Activated T-cell treated with anti-CD3 and anti-CD28 coated beads, Interleukin-2, amount 50 U/mL, for 72 hours (primary cell): ENCODE measurements around the gene RPL5. TPM values are rescaled to one million over a fixed set of nuclear protein-coding genes. Genes with fewer than 3 reads are reported as not detected.

Source experiments
- ATAC-seq, 2 donors: fragments of 150-1000 bp; cut with Tn5 transposase; replicated peaks in 1 of 2; 2 replicates each; pipeline ENCODE4 v1.10.0; 2021; ENCODE audit warnings: moderate library complexity in 2 of 2, mild to moderate bottlenecking in 1 of 2
- DNase-seq, 2 donors: peaks; one replicate each; pipeline ENCODE4 v3.0.0; 2021 to 2022; ENCODE audit warnings: mixed read lengths in 1 of 2
- H3K27ac Mint-ChIP-seq: one replicate; pipeline ENCODE4 v1.8.0; 2022; ENCODE audit warnings: mild to moderate bottlenecking, moderate library complexity, mixed read lengths
- H3K27me3 Mint-ChIP-seq: one replicate; pipeline ENCODE4 v1.8.0; 2022; ENCODE audit warnings: low read depth, mixed read lengths
- H3K36me3 Mint-ChIP-seq, 2 donors: one replicate each; pipeline ENCODE4 v1.8.0; 2022; ENCODE audit warnings: mixed read lengths in 2 of 2, mild to moderate bottlenecking in 1 of 2; ENCODE audit not compliant: insufficient read depth in 2 of 2
- H3K4me1 Mint-ChIP-seq: one replicate; pipeline ENCODE4 v1.8.0; 2022; ENCODE audit warnings: low read depth, mixed read lengths
- H3K4me3 Mint-ChIP-seq, 2 donors: one replicate each; pipeline ENCODE4 v1.8.0; 2022; ENCODE audit warnings: mild to moderate bottlenecking in 2 of 2, mixed read lengths in 2 of 2, moderate library complexity in 2 of 2
- H3K9me3 Mint-ChIP-seq, 2 donors: one replicate each; pipeline ENCODE4 v1.8.0; 2022; ENCODE audit warnings: mixed read lengths in 2 of 2
- total RNA-seq, 2 donors: library from RNA; stranded (reverse); gene quantifications; one replicate each; pipeline ENCODE4 v1.2.3, GENCODE V29; 2022

The RPL5 gene
- total RNA-seq, 2 donors from 2014 or later, result 1,534 to 1,619 TPM

GRCh38 chr1:92803140-92803887 is 28.5 kb upstream of the RPL5 start:
- DNase-seq (no peak), ATAC-seq (no peak)
- H3K4me1 Mint-ChIP-seq, result peaks cover 4% of the 10 kb centered on the region
- peaks cover 8% of the 10 kb centered on the region for H3K27me3 Mint-ChIP-seq
- H3K9me3 Mint-ChIP-seq, result no peaks in the 10 kb centered on the region
- no peak overlapping the region for H3K27ac Mint-ChIP-seq
- H3K4me3 Mint-ChIP-seq, result no peak overlapping the region
- H3K36me3 Mint-ChIP-seq, result no peaks in the 10 kb centered on the region

DNA sequence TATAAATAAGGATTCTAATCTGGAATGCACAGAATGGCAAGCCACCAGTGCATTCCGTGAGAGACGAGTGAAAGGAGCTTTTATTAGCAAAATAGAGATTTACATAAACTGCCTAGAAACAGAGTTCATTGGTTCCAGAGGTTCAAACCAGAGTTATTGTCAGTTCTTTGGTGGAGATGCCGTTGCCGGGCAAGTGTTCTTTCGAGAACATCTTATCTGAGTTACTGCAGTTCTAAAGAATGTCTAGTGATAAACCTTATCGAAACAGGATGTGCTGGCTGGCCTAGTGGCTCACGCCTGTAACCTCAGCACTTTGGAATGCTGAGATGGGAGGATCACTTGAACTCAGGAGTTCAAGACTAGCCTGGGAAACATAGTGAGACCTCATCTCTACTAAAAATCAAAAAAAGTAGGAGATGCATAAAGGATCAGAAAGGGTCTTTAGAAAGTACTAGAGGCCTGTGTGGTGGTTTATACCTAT is 27.1 kb upstream of the RPL5 start:
- Mint-ChIP-seq H3K4me3 (no peak overlapping the region), H3K27me3 (peaks cover 8% of the 10 kb centered on the region), H3K36me3 (no peaks in the 10 kb centered on the region), H3K4me1 (peaks cover 4% of the 10 kb centered on the region), H3K9me3 (no peaks in the 10 kb centered on the region), H3K27ac (no peak overlapping the region)
- ATAC-seq (peak in 1 of 2 donors; percentile 45), DNase-seq (no peak)

GRCh38 chr1:92805216-92805615 is 26.6 kb upstream of the RPL5 start:
- H3K27ac Mint-ChIP-seq, result no peak overlapping the region
- no peaks in the 10 kb centered on the region for H3K36me3 Mint-ChIP-seq
- no peaks in the 10 kb centered on the region for H3K9me3 Mint-ChIP-seq
- DNase-seq (no peak), ATAC-seq (no peak)
- H3K27me3 Mint-ChIP-seq, result peaks cover 8% of the 10 kb centered on the region
- H3K4me3 Mint-ChIP-seq, result no peak overlapping the region
- H3K4me1 Mint-ChIP-seq, result peaks cover 4% of the 10 kb centered on the region

DNA sequence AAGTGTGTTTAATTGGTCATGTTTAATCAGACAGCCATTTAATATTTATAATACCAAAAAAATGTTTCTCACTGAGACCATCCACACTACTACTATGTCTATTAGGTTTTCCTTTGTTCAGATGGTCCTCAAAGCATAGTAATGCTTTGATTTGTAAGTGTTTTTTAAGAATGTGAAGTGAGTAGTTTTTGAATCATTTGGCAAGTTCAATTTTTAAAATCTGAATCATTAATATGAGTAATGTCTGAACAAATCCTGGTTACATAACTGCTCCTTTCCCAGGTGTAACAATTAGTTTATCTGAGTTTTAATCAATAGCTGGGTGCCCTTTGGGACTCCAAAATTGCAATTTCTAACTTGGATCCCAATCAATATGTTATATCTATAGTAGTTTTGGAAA is 23.5 kb upstream of the RPL5 start:
- no peaks in the 10 kb centered on the region for H3K36me3 Mint-ChIP-seq
- H3K27ac Mint-ChIP-seq, result no peak overlapping the region
- peaks cover 4% of the 10 kb centered on the region for H3K4me1 Mint-ChIP-seq
- DNase-seq (no peak), ATAC-seq (no peak)
- H3K9me3 Mint-ChIP-seq, result no peaks in the 10 kb centered on the region
- H3K4me3 Mint-ChIP-seq, result no peak overlapping the region
- peaks cover 21% of the 10 kb centered on the region for H3K27me3 Mint-ChIP-seq

DNA sequence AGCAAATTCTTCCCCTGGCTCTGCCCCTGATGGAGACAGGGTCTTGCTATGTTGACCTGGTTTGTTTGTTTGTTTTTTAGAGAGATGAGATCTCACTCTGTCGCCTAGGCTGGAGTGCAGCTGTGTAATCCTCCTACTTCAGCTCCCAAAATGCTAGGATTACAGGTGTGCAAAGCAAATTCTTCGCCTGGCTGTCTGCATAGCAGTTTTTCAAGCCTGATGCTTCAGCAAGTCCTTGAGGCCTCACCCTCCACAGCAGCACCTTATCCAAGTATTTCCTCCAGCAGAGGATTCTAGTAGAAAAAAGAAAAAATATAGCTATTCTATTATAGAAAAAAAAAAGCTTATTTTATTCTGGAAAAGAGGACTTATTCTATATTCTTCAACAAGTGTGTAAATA is 15.1 kb upstream of the RPL5 start:
- Mint-ChIP-seq H3K4me1 (no peaks in the 10 kb centered on the region), H3K9me3 (no peaks in the 10 kb centered on the region), H3K36me3 (no peaks in the 10 kb centered on the region), H3K4me3 (no peak overlapping the region), H3K27ac (no peak overlapping the region), H3K27me3 (peaks cover 17% of the 10 kb centered on the region)
- DNase-seq, result no peak
- no peak for ATAC-seq

- H3K4me1 Mint-ChIP-seq, result no peaks in the 10 kb centered on the region
- H3K27me3 Mint-ChIP-seq, result peaks cover 17% of the 10 kb centered on the region
- ATAC-seq (no peak), DNase-seq (no peak)
- no peak overlapping the region for H3K27ac Mint-ChIP-seq
- H3K36me3 Mint-ChIP-seq, result no peaks in the 10 kb centered on the region
- no peak overlapping the region for H3K4me3 Mint-ChIP-seq
- H3K9me3 Mint-ChIP-seq, result no peaks in the 10 kb centered on the region
Measured at GRCh38 chr1:92817137-92817697, 14.6 kb upstream of the RPL5 start.

- peak in 1 of 2 donors; percentile 14 for DNase-seq
- no peaks in the 10 kb centered on the region for H3K4me1 Mint-ChIP-seq
- H3K27ac Mint-ChIP-seq, result no peak overlapping the region
- H3K9me3 Mint-ChIP-seq, result no peaks in the 10 kb centered on the region
- H3K36me3 Mint-ChIP-seq, result no peaks in the 10 kb centered on the region
- no peak for ATAC-seq
- no peak overlapping the region for H3K4me3 Mint-ChIP-seq
- H3K27me3 Mint-ChIP-seq, result peaks cover 13% of the 10 kb centered on the region
Measured at GRCh38 chr1:92817986-92818764, 13.7 kb upstream of the RPL5 start.

- Mint-ChIP-seq H3K4me3 (no peak overlapping the region), H3K36me3 (no peaks in the 10 kb centered on the region), H3K27ac (no peak overlapping the region), H3K4me1 (no peaks in the 10 kb centered on the region), H3K27me3 (peaks cover 8% of the 10 kb centered on the region), H3K9me3 (no peaks in the 10 kb centered on the region)
- no peak for ATAC-seq
- DNase-seq, result no peak
Measured at GRCh38 chr1:92820024-92820423, 11.8 kb upstream of the RPL5 start.

- Mint-ChIP-seq H3K4me1 (no peaks in the 10 kb centered on the region), H3K9me3 (no peaks in the 10 kb centered on the region), H3K27ac (no peak overlapping the region), H3K27me3 (peaks cover 8% of the 10 kb centered on the region), H3K4me3 (no peak overlapping the region), H3K36me3 (no peaks in the 10 kb centered on the region)
- DNase-seq (no peak), ATAC-seq (no peak)
Measured at GRCh38 chr1:92820551-92820950, 11.3 kb upstream of the RPL5 start.

- no peak for ATAC-seq
- no peak overlapping the region for H3K4me3 Mint-ChIP-seq
- H3K27me3 Mint-ChIP-seq, result peaks cover 6% of the 10 kb centered on the region
- H3K4me1 Mint-ChIP-seq, result no peaks in the 10 kb centered on the region
- H3K9me3 Mint-ChIP-seq, result no peaks in the 10 kb centered on the region
- no peak for DNase-seq
- H3K36me3 Mint-ChIP-seq, result no peaks in the 10 kb centered on the region
- no peak overlapping the region for H3K27ac Mint-ChIP-seq
Measured at GRCh38 chr1:92822879-92823278, 9.0 kb upstream of the RPL5 start.

DNA sequence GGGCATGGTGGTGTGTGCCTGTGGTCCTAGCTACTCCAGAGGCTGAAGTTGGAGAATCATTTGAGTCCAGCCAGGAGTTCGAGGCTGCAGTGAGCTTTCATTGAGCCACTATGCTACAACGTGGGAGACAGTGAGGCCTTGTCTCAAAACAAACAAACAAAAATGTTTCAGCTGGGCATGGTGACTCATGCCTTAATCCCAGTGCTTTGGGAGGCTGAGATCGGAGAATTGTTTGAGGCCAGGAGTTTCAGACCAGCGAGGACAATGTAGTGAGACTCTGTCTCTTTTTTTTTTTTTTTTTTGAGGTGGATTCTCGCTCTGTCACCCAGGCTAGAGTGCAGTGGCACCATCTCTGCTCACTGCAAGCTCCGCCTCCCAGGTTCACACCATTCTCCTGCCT is 5.0 kb upstream of the RPL5 start:
- no peak for ATAC-seq
- no peak for DNase-seq
- H3K36me3 Mint-ChIP-seq, result no peaks in the 10 kb centered on the region
- H3K27ac Mint-ChIP-seq, result no peak overlapping the region
- H3K27me3 Mint-ChIP-seq, result no peaks in the 10 kb centered on the region
- H3K9me3 Mint-ChIP-seq, result no peaks in the 10 kb centered on the region
- H3K4me1 Mint-ChIP-seq, result no peaks in the 10 kb centered on the region
- H3K4me3 Mint-ChIP-seq, result no peak overlapping the region

DNA sequence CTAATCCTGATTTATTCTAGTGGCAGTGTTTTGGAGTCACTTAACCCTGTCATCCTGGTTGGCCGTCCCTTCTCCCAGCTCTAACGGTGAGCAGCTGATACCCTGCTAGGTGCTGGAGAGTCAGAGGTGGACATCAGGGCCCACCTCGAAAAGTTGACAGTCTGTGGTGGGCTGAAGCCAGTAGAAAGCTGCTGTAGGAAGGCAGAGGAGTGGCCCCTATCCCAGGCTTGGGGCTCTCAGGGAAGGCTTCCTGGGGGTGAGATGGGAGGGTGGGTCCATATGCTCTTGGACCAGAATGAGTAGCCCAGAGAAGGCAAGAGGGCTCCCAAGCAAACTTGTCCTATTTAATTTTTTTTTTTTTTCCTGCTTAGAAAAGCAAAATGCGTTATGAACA is 475 bp upstream of the RPL5 start:
- peaks cover 41% of the 10 kb centered on the region for H3K4me1 Mint-ChIP-seq
- no peaks in the 10 kb centered on the region for H3K9me3 Mint-ChIP-seq
- H3K36me3 Mint-ChIP-seq, result peaks cover 13 to 43% of the 10 kb centered on the region in 2 donors
- ATAC-seq (no peak), DNase-seq (no peak)
- no peaks in the 10 kb centered on the region for H3K27me3 Mint-ChIP-seq
- H3K27ac Mint-ChIP-seq, result peak overlapping the region; percentile 98
- H3K4me3 Mint-ChIP-seq, result peak overlapping the region; percentile 93 to 94

DNA sequence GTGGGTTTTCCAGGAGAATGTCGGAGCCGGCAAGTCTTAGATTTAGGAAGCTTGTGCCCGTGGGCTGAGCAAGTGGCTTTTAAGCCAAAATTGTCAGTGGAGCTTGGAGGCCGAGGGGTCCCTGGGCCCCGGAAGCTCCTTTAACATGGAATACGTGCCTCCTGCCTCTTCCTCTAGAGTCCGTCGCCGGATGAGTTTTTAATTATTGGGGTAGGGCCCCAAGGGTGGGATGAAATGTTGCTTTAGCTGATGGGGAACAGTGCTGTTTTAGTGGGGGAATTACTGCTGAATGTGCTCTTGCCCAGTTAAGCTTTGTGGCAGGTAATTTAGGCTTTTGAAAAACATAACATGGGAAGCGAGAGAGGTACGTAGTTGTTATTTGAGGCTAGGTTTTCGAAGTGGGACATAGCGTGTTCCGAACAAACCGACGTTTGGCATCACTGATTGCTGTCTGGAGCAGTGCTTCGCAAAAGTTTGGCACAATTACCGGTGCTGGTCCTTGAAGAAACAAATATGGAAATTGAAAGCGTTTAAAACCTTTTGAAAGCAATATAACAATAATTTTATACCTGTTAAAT is 786 bp downstream of the RPL5 start:
- H3K4me1 Mint-ChIP-seq, result peaks cover 53% of the 10 kb centered on the region
- no peaks in the 10 kb centered on the region for H3K27me3 Mint-ChIP-seq
- H3K9me3 Mint-ChIP-seq, result no peaks in the 10 kb centered on the region
- peak in 1 of 2 donors; percentile 0 for ATAC-seq
- peaks cover 15 to 53% of the 10 kb centered on the region in 2 donors for H3K36me3 Mint-ChIP-seq
- H3K4me3 Mint-ChIP-seq, result peak overlapping the region; percentile 93 to 94
- H3K27ac Mint-ChIP-seq, result peak overlapping the region; percentile 98
- no peak for DNase-seq
